Activated T-cell treated with anti-CD3 and anti-CD28 coated beads, Interleukin-2, amount 50 U/mL, for 72 hours (primary cell): ENCODE results near the gene LSM7. TPM values are rescaled to one million over a fixed set of nuclear protein-coding genes. Genes with fewer than 3 reads are reported as not detected.

ENCODE experiments used
- ATAC-seq, 2 donors: fragments of 150-1000 bp; cut with Tn5 transposase; replicated peaks in 1 of 2; 2 replicates each; pipeline ENCODE4 v1.10.0; 2021; ENCODE audit warnings: moderate library complexity in 2 of 2, mild to moderate bottlenecking in 1 of 2
- DNase-seq, 2 donors: peaks; one replicate each; pipeline ENCODE4 v3.0.0; 2021 to 2022; ENCODE audit warnings: mixed read lengths in 1 of 2
- H3K27ac Mint-ChIP-seq: one replicate; pipeline ENCODE4 v1.8.0; 2022; ENCODE audit warnings: mild to moderate bottlenecking, moderate library complexity, mixed read lengths
- H3K27me3 Mint-ChIP-seq: one replicate; pipeline ENCODE4 v1.8.0; 2022; ENCODE audit warnings: low read depth, mixed read lengths
- H3K36me3 Mint-ChIP-seq, 2 donors: one replicate each; pipeline ENCODE4 v1.8.0; 2022; ENCODE audit warnings: mixed read lengths in 2 of 2, mild to moderate bottlenecking in 1 of 2; ENCODE audit not compliant: insufficient read depth in 2 of 2
- H3K4me1 Mint-ChIP-seq: one replicate; pipeline ENCODE4 v1.8.0; 2022; ENCODE audit warnings: low read depth, mixed read lengths
- H3K4me3 Mint-ChIP-seq, 2 donors: one replicate each; pipeline ENCODE4 v1.8.0; 2022; ENCODE audit warnings: mild to moderate bottlenecking in 2 of 2, mixed read lengths in 2 of 2, moderate library complexity in 2 of 2
- H3K9me3 Mint-ChIP-seq, 2 donors: one replicate each; pipeline ENCODE4 v1.8.0; 2022; ENCODE audit warnings: mixed read lengths in 2 of 2
- total RNA-seq, 2 donors: library from RNA; stranded (reverse); gene quantifications; one replicate each; pipeline ENCODE4 v1.2.3, GENCODE V29; 2022

The LSM7 gene
- total RNA-seq: 10 to 100 TPM; 74.7 to 84.5 TPM

GRCh38 chr19:2328401-2329148 is at the start of gene LSM7, which contains the start of gene SPPL2B:
TSS of gene LSM7 (minus strand) at chr19:2328586. CDS start at chr19:2328566, 20 bp downstream.
TSS of gene SPPL2B (plus strand) at chr19:2328684. CDS start at chr19:2328710, 26 bp downstream.
- Mint-ChIP-seq H3K27ac (peak within 1 kb of the TSS; percentile 92), H3K4me3 (peak within 1 kb of the TSS; percentile 93 to 94), H3K36me3 (peaks cover 6 to 10% of the 10 kb centered on the region in 2 donors), H3K27me3 (no peaks in the 10 kb centered on the region), H3K4me1 (peaks cover 71% of the 10 kb centered on the region), H3K9me3 (no peaks in the 10 kb centered on the region)
- DNase-seq (peak; percentile 92 to 96), ATAC-seq (peak; percentile 83 to 88)

DNA sequence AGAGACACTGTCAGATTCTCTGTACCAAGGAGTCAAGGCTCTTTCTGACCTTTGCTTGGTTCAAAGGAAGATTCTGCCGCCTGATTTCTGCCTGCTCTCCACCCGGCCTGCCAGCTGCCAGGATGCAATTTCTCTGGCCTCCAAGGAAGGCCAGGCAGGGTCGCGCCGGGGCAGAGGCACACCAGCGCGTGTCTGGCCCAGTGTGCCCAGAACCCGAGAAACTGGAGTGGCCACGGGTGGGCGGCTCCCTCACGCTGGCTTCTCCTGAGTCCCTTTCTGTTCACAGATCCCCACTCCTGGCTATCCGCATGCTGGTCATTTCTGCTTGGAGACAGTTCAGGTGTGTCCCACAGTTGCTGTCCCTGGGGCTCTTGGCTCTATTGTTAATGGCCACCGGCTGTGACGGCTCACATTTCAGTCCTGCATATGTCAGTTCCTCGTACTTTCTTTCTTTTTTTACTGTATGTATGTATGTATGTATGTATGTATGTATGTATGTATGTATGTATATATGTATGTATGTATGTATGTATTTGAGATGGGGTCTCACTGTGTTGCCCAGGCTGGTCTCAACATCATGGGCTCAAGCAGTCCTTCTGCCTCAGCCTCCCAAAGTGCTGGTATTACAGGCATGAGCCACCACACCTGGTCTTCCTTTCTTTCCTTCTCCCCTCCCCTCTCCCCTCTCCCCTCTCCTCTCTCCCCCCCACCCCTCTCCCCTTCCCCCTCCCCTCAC is 48.6 kb upstream of the LSM7 start:
- Mint-ChIP-seq H3K4me1 (no peaks in the 10 kb centered on the region), H3K27ac (no peak overlapping the region), H3K9me3 (peaks cover 10 to 16% of the 10 kb centered on the region in 2 donors), H3K27me3 (no peaks in the 10 kb centered on the region), H3K4me3 (no peak overlapping the region), H3K36me3 (peaks cover 15 to 18% of the 10 kb centered on the region in 2 donors)
- no peak for ATAC-seq
- DNase-seq: no peak

DNA sequence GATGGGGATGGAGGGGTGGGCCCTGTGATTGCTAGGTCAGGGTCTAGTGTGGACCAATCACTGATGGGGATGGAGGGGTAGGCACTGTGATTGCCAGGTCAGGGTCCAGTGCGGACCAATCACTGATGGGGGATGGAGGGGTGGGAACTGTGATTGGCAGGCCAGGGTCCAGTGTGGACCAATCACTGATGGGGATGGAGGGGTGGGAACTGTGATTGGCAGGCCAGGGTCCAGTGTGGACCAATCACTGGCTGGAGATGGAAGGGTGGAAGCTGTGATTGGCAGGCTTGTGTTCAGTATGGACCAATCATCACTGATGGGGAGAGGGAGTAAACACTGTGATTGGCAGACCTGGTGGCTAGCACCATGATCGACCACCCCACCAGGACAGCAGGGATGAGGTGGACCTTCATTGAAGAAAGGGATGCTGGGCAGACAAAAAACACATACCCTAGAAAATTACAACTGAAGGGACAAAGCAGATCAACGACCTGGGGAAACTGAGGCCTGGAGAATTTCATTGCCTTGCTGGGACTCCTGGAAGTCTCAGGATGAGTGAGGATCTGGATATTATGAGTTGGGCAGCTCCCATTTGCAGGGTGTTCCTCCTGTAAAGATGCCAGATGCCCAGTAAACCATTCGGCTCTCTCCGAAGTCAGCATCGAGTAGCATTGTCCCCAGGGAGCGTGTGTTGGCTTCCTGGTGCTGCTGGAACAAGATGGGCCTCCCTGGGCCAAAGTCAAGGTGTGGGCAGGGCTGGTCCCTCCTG is 47.2 kb upstream of the LSM7 start:
- no peak for DNase-seq
- Mint-ChIP-seq H3K27ac (no peak overlapping the region), H3K4me3 (no peak overlapping the region), H3K4me1 (no peaks in the 10 kb centered on the region), H3K27me3 (no peaks in the 10 kb centered on the region), H3K36me3 (peaks cover 14% of the 10 kb centered on the region in 2 donors), H3K9me3 (peaks cover 6 to 12% of the 10 kb centered on the region in 2 donors)
- ATAC-seq: no peak

- Mint-ChIP-seq H3K27ac (no peak overlapping the region), H3K9me3 (peaks cover 6 to 11% of the 10 kb centered on the region in 2 donors), H3K4me1 (no peaks in the 10 kb centered on the region), H3K4me3 (no peak overlapping the region), H3K27me3 (no peaks in the 10 kb centered on the region), H3K36me3 (peaks cover 13 to 15% of the 10 kb centered on the region in 2 donors)
- DNase-seq (no peak), ATAC-seq (no peak)
Observed at GRCh38 chr19:2374808-2375207, 46.4 kb upstream of the LSM7 start.

GRCh38 chr19:2372076-2372612 is 43.8 kb upstream of the LSM7 start:
- Mint-ChIP-seq H3K27ac (no peak overlapping the region), H3K36me3 (peaks cover 0 to 7% of the 10 kb centered on the region in 2 donors), H3K27me3 (no peaks in the 10 kb centered on the region), H3K4me3 (no peak overlapping the region), H3K4me1 (no peaks in the 10 kb centered on the region), H3K9me3 (no peaks in the 10 kb centered on the region)
- ATAC-seq: no peak
- no peak for DNase-seq

- H3K36me3 Mint-ChIP-seq: peaks cover 0 to 7% of the 10 kb centered on the region in 2 donors
- no peaks in the 10 kb centered on the region for H3K4me1 Mint-ChIP-seq
- H3K27ac Mint-ChIP-seq: no peak overlapping the region
- no peaks in the 10 kb centered on the region for H3K27me3 Mint-ChIP-seq
- no peaks in the 10 kb centered on the region for H3K9me3 Mint-ChIP-seq
- no peak overlapping the region for H3K4me3 Mint-ChIP-seq
- ATAC-seq (no peak), DNase-seq (no peak)
Observed at GRCh38 chr19:2371656-2372055, 43.3 kb upstream of the LSM7 start.

GRCh38 chr19:2365201-2365970 is 37.0 kb upstream of the LSM7 start:
- Mint-ChIP-seq H3K27ac (no peak overlapping the region), H3K4me3 (no peak overlapping the region), H3K36me3 (peaks cover 0 to 4% of the 10 kb centered on the region in 2 donors), H3K4me1 (no peaks in the 10 kb centered on the region), H3K9me3 (no peaks in the 10 kb centered on the region), H3K27me3 (peaks cover 12% of the 10 kb centered on the region)
- ATAC-seq (no peak), DNase-seq (no peak)

DNA sequence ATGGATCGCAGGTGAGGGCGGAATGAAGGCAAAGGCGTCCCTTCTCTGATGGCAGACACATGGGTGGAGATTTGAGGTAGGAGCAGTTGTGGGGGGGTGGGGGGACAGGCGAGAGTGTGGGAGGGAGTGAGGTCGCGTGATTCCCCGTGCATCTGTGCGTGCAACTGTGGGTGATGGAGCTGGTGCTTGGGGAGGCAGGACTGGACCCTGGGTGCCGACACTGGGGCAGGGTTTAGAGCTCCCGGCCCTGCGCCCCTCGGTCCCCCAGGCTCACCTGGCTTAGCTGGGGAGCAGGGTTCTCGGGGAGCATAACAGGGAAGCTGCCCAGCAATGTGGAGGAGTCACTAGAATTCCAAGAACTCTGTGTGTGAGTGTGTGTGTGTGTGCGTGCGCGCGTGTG is 35.0 kb upstream of the LSM7 start:
- Mint-ChIP-seq H3K4me3 (no peak overlapping the region), H3K4me1 (no peaks in the 10 kb centered on the region), H3K27ac (no peak overlapping the region), H3K36me3 (peaks cover 0 to 3% of the 10 kb centered on the region in 2 donors), H3K9me3 (no peaks in the 10 kb centered on the region), H3K27me3 (peaks cover 13% of the 10 kb centered on the region)
- no peak for ATAC-seq
- DNase-seq: no peak

- DNase-seq (no peak), ATAC-seq (no peak)
- H3K27ac Mint-ChIP-seq: no peak overlapping the region
- peaks cover 13% of the 10 kb centered on the region for H3K27me3 Mint-ChIP-seq
- H3K9me3 Mint-ChIP-seq: no peaks in the 10 kb centered on the region
- H3K4me1 Mint-ChIP-seq: no peaks in the 10 kb centered on the region
- H3K4me3 Mint-ChIP-seq: no peak overlapping the region
- peaks cover 0 to 3% of the 10 kb centered on the region in 2 donors for H3K36me3 Mint-ChIP-seq
Observed at GRCh38 chr19:2362970-2363300, 34.5 kb upstream of the LSM7 start.

DNA sequence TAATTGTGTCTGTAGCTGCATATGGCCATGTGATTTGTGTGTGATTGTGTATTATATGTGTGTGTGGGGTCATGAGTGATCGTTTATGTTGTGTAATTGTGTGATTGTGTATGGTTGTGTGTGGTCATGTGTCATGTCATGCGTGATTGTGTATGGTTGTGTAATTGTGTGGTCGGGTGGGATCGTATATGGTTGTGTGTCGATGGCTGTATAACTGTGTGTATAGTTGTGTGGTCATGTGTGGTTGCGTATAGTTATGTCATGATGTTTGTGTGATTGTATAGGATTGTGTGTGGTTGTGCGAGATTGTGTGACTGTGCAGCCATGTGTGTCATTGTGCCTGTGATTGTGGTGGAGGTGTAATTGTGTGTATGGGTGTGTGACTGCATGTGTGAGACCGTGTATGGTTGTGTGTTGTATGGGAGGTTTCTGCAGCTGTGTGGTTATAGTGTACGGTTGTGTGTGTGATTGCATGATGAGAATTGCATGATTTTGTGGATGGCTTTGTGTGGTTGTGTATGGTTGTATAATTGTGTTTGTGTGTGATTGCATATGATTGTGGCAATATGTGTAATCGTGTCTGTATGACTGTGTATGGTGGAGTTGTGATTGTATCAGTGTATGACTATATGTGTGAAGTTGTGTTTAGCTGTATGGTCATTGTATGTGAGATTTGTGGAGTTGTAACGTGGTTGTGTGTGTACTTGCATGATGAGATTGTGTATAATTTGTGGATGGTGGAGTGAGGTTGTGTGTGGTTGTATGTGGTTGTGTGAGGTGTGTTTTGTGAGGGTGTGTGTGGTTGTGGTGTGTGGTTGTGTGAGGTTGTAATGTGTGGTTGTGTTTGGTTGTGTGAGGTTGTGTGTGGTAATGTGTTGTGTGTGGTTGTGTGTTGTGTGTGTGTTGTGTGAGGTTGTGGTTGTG is 33.9 kb upstream of the LSM7 start:
- ATAC-seq (no peak), DNase-seq (no peak)
- Mint-ChIP-seq H3K4me3 (no peak overlapping the region), H3K27ac (no peak overlapping the region), H3K36me3 (peaks cover 0 to 3% of the 10 kb centered on the region in 2 donors), H3K4me1 (no peaks in the 10 kb centered on the region), H3K27me3 (peaks cover 13% of the 10 kb centered on the region), H3K9me3 (no peaks in the 10 kb centered on the region)

DNA sequence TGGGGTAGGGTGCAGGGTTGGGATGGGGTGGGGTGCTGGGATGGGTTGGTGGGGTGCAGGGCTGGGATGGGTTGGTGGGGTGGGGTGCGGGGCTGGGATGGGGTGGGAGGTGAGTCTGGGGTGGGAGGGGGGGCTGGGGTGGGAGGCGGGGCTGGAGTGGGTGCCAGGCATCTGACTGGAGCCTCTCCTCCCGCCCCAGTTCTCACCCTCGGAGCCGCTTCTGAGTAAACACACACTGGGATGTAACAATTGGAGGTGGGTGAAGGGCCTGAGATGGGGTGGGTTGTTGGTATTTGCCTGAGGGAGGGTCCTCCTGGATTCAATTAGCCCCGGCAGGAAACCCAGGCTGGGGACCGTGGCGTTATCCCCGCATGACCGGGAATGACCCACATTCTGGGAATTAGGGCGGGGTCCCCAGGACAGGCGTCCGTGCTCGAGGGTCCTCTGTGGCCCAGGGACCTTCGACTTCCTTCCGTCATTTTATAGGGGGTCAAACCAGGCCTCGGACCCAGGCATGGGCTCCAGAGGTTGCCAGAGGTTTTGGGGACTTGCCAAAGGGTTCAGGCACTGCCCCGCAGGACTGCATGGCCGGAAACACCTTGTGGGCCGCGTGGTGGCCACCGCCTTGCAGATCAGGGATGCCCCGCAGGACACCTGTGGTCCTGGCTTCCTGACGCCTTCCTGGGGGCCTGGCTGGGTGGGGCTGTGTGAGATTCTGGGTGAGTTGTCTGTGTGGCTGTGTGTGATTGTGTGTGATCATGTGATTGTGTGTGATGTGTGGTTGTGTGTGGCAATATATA is 33.1 kb upstream of the LSM7 start:
- Mint-ChIP-seq H3K27me3 (peaks cover 13% of the 10 kb centered on the region), H3K4me3 (no peak overlapping the region), H3K27ac (no peak overlapping the region), H3K9me3 (no peaks in the 10 kb centered on the region), H3K36me3 (peaks cover 0 to 3% of the 10 kb centered on the region in 2 donors), H3K4me1 (no peaks in the 10 kb centered on the region)
- no peak for ATAC-seq
- DNase-seq: no peak
